ENCODE results near the gene ATG4B.

DNA sequence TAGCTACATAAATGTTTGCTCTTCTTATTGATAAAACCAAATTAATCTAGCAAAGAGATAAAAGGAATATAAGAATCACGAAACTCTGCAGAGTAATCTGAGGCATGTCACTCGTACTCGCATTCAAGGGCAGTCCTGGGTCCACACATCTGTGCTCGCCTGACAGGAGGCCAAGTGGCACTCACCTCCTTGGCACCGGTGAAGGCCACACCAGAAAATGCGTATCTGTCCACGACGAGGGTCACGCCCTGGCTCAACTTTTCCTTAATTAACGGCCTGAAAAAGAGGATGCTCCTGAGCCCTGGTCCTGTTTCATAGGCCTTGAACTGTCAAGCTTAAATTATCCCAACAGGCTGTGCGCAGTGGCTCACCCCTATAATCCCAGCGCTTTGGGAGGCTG is 42.6 kb downstream of the ATG4B start:
- TF ChIP-seq, protein P1, sequence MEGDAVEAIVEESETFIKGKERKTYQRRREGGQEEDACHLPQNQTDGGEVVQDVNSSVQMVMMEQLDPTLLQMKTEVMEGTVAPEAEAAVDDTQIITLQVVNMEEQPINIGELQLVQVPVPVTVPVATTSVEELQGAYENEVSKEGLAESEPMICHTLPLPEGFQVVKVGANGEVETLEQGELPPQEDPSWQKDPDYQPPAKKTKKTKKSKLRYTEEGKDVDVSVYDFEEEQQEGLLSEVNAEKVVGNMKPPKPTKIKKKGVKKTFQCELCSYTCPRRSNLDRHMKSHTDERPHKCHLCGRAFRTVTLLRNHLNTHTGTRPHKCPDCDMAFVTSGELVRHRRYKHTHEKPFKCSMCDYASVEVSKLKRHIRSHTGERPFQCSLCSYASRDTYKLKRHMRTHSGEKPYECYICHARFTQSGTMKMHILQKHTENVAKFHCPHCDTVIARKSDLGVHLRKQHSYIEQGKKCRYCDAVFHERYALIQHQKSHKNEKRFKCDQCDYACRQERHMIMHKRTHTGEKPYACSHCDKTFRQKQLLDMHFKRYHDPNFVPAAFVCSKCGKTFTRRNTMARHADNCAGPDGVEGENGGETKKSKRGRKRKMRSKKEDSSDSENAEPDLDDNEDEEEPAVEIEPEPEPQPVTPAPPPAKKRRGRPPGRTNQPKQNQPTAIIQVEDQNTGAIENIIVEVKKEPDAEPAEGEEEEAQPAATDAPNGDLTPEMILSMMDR (conservative IDR thresholded peaks at IDR 0.05; ENCODE audit: low read depth, low read length): no peak
- TF ChIP-seq RAD21 (IDR thresholded peaks at IDR 0.05; ENCODE audit: low read length): no peak
